ENCODE results near the gene RGL4.

RGL4 gene

DNA sequence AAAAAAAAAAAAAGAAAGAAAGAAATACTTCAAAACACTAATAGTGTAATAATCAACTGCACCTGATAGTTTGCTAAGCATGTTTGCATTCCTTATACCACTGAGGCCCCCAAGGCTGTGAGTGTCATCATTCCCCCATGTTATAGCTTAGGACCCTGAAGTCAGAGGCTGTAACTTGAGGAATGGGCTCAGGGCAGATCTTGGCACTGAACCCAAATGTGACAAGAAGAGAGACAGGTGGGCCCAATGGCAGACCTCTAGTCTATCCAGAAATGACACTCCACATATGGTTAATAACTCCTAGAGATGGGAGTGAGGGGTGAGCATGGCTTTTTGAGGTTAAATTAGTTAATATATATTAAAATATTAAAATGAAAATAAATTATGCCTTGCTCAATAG lies 46.9 kb downstream of the RGL4 start:
- TF ChIP-seq, protein P1, sequence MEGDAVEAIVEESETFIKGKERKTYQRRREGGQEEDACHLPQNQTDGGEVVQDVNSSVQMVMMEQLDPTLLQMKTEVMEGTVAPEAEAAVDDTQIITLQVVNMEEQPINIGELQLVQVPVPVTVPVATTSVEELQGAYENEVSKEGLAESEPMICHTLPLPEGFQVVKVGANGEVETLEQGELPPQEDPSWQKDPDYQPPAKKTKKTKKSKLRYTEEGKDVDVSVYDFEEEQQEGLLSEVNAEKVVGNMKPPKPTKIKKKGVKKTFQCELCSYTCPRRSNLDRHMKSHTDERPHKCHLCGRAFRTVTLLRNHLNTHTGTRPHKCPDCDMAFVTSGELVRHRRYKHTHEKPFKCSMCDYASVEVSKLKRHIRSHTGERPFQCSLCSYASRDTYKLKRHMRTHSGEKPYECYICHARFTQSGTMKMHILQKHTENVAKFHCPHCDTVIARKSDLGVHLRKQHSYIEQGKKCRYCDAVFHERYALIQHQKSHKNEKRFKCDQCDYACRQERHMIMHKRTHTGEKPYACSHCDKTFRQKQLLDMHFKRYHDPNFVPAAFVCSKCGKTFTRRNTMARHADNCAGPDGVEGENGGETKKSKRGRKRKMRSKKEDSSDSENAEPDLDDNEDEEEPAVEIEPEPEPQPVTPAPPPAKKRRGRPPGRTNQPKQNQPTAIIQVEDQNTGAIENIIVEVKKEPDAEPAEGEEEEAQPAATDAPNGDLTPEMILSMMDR (IDR thresholded peaks at IDR 0.05; ENCODE audit: extremely low read depth, missing control alignments): no peak
- no peak for DNase-seq (ENCODE audit: low spot score)

- DNase-seq (ENCODE audit: low spot score): no peak
- TF ChIP-seq, protein P1 (IDR thresholded peaks at IDR 0.05; ENCODE audit: extremely low read depth, missing control alignments): no peak
Measured at GRCh38 chr22:23742505-23743264, 51.9 kb downstream of the RGL4 start.

DNA sequence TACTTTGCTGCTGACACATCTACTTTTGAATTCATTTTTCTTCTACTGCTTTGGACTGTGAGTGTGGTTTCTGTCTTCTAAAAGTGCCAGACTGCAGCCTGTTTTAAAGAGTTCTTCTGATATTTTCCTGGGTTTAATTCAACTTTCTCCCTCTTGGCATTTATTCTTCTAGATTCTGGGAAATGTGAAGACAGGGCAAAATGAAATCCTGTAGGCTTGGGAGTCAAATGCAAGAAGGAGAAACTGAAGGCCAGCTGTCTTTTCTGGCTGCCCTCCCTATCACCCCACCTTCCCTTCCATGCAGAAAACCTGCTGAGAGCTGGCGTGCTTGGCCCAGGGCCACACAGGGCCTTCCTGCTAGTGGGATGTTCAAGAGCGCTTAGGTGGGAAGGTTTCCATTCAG lies 52.5 kb downstream of the RGL4 start:
- DNase-seq (ENCODE audit: low spot score): no peak
- TF ChIP-seq, protein P1 (IDR thresholded peaks at IDR 0.05; ENCODE audit: extremely low read depth, missing control alignments): no peak

GRCh38 chr22:23744001-23744400 lies 53.2 kb downstream of the RGL4 start:
- no peak for DNase-seq (ENCODE audit: low spot score)
- TF ChIP-seq, protein P1 (IDR thresholded peaks at IDR 0.05; ENCODE audit: extremely low read depth, missing control alignments): no peak

DNA sequence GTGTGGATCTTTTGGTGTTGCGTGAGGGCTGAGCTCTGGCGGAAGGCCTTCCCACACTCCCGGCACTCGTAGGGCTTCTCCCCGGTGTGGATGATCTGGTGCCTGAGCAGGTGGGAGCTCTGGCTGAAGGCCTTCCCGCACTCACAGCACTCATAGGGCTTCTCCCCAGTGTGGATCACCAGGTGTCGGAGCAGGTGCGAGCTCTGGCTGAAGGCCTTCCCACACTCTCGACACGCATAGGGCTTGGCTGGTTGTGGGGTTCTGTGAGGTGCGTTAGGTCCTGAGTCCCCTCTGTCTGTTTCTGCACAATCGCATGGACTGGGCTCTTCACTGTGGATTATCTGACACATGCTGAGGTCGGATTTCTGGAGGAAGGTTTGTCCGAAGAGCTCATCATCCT lies 53.7 kb downstream of the RGL4 start:
- TF ChIP-seq, protein P1 (IDR thresholded peaks at IDR 0.05; ENCODE audit: extremely low read depth, missing control alignments): no peak
- no peak for DNase-seq (ENCODE audit: low spot score)

GRCh38 chr22:23745791-23746190 lies 55.0 kb downstream of the RGL4 start:
- DNase-seq (ENCODE audit: low spot score): no peak
- TF ChIP-seq, protein P1 (IDR thresholded peaks at IDR 0.05; ENCODE audit: extremely low read depth, missing control alignments): no peak
